ENCODE results near the gene P2RY8. TPM values are rescaled to one million over a fixed set of nuclear protein-coding genes. Genes with fewer than 3 reads are reported as not detected.
"Not testable (repeated sequence)": the region's sequence is repeated elsewhere in the genome, so short reads cannot be mapped to it uniquely, and the experiment has no call there.

The P2RY8 gene
- total RNA-seq, 1 donor from 2014 or later, result 19.5 TPM

- no peak overlapping the region for H3K27ac Mint-ChIP-seq
- peaks cover 77% of the 10 kb centered on the region for H3K36me3 Mint-ChIP-seq (ENCODE audit: low read depth)
- DNase-seq, result peak; percentile 51
- peaks cover 33% of the 10 kb centered on the region for H3K9me3 Mint-ChIP-seq
- no peaks in the 10 kb centered on the region for H3K27me3 Mint-ChIP-seq
- intact Hi-C loops (cut with micrococcal nuclease), result no loop called here
- no peak overlapping the region for H3K4me3 Mint-ChIP-seq
- no peaks in the 10 kb centered on the region for H3K4me1 Mint-ChIP-seq
Measured at GRCh38 chrX:1443496-1444075, 93.4 kb downstream of the P2RY8 start.

GRCh38 chrX:1442724-1443367 is 94.1 kb downstream of the P2RY8 start:
- no peaks in the 10 kb centered on the region for H3K27me3 Mint-ChIP-seq
- DNase-seq, result no peak
- intact Hi-C loops (cut with micrococcal nuclease), result no loop called here
- H3K9me3 Mint-ChIP-seq, result peaks cover 26% of the 10 kb centered on the region
- H3K36me3 Mint-ChIP-seq (ENCODE audit: low read depth), result peaks cover 77% of the 10 kb centered on the region
- no peak overlapping the region for H3K27ac Mint-ChIP-seq
- no peak overlapping the region for H3K4me3 Mint-ChIP-seq
- no peaks in the 10 kb centered on the region for H3K4me1 Mint-ChIP-seq

GRCh38 chrX:1442016-1442665 is 94.8 kb downstream of the P2RY8 start:
- Mint-ChIP-seq H3K9me3 (peaks cover 21% of the 10 kb centered on the region), H3K27ac (no peak overlapping the region)

GRCh38 chrX:1440506-1440905 is 96.5 kb downstream of the P2RY8 start:
- H3K9me3 Mint-ChIP-seq, result peaks cover 16% of the 10 kb centered on the region
- H3K27me3 Mint-ChIP-seq, result no peaks in the 10 kb centered on the region
- intact Hi-C loops (cut with micrococcal nuclease), result no loop called here
- H3K4me1 Mint-ChIP-seq, result no peaks in the 10 kb centered on the region
- no peak overlapping the region for H3K27ac Mint-ChIP-seq
- peaks cover 75% of the 10 kb centered on the region for H3K36me3 Mint-ChIP-seq (ENCODE audit: low read depth)
- no peak overlapping the region for H3K4me3 Mint-ChIP-seq
- peak; percentile 34 for DNase-seq

More at GRCh38 chrX:1442016-1442665, 94.8 kb downstream of the P2RY8 start:
- intact Hi-C loops (cut with micrococcal nuclease), result no loop called here
- Mint-ChIP-seq H3K27me3 (no peaks in the 10 kb centered on the region), H3K36me3 (ENCODE audit: low read depth) (peaks cover 77% of the 10 kb centered on the region), H3K4me1 (no peaks in the 10 kb centered on the region), H3K4me3 (no peak overlapping the region)
- peak; percentile 51 for DNase-seq

GRCh38 chrX:1435241-1435895 is 101.6 kb downstream of the P2RY8 start:
- no peaks in the 10 kb centered on the region for H3K4me1 Mint-ChIP-seq
- H3K4me3 Mint-ChIP-seq, result no peak overlapping the region
- peak; percentile 55 for DNase-seq
- intact Hi-C loops (cut with micrococcal nuclease), result no loop called here
- H3K36me3 Mint-ChIP-seq (ENCODE audit: low read depth), result peaks cover 53% of the 10 kb centered on the region
- no peaks in the 10 kb centered on the region for H3K27me3 Mint-ChIP-seq
- H3K27ac Mint-ChIP-seq, result no peak overlapping the region
- peaks cover 4% of the 10 kb centered on the region for H3K9me3 Mint-ChIP-seq

- H3K27me3 Mint-ChIP-seq, result no peaks in the 10 kb centered on the region
- peak; percentile 53 for DNase-seq
Measured at GRCh38 chrX:1434871-1435240, 102.1 kb downstream of the P2RY8 start.

GRCh38 chrX:1433646-1434357 is 103.2 kb downstream of the P2RY8 start:
- Mint-ChIP-seq H3K9me3 (peaks cover 4% of the 10 kb centered on the region), H3K36me3 (ENCODE audit: low read depth) (peaks cover 45% of the 10 kb centered on the region), H3K4me1 (no peaks in the 10 kb centered on the region), H3K27ac (no peak overlapping the region), H3K27me3 (no peaks in the 10 kb centered on the region), H3K4me3 (no peak overlapping the region)
- intact Hi-C loops (cut with micrococcal nuclease), result no loop called here
- peak; percentile 54 for DNase-seq

More at GRCh38 chrX:1434871-1435240, 102.1 kb downstream of the P2RY8 start:
- intact Hi-C loops (cut with micrococcal nuclease), result no loop called here
- H3K36me3 Mint-ChIP-seq (ENCODE audit: low read depth), result peaks cover 52% of the 10 kb centered on the region
- H3K27ac Mint-ChIP-seq, result no peak overlapping the region
- H3K4me3 Mint-ChIP-seq, result no peak overlapping the region
- H3K9me3 Mint-ChIP-seq, result peaks cover 4% of the 10 kb centered on the region
- H3K4me1 Mint-ChIP-seq, result no peaks in the 10 kb centered on the region

GRCh38 chrX:1430451-1430850 is 106.5 kb downstream of the P2RY8 start:
- H3K27me3 Mint-ChIP-seq, result no peaks in the 10 kb centered on the region
- DNase-seq, result no peak
- H3K4me3 Mint-ChIP-seq, result no peak overlapping the region
- intact Hi-C loops (cut with micrococcal nuclease), result no loop called here
- H3K9me3 Mint-ChIP-seq, result no peaks in the 10 kb centered on the region
- H3K36me3 Mint-ChIP-seq (ENCODE audit: low read depth), result peaks cover 38% of the 10 kb centered on the region
- H3K27ac Mint-ChIP-seq, result no peak overlapping the region
- no peaks in the 10 kb centered on the region for H3K4me1 Mint-ChIP-seq

- H3K36me3 Mint-ChIP-seq (ENCODE audit: low read depth), result peaks cover 56% of the 10 kb centered on the region
- H3K9me3 Mint-ChIP-seq, result peaks cover 21% of the 10 kb centered on the region
- H3K4me3 Mint-ChIP-seq, result no peak overlapping the region
- no peak for DNase-seq
- H3K4me1 Mint-ChIP-seq, result no peaks in the 10 kb centered on the region
- no peak overlapping the region for H3K27ac Mint-ChIP-seq
- intact Hi-C loops (cut with micrococcal nuclease), result no loop called here
- no peaks in the 10 kb centered on the region for H3K27me3 Mint-ChIP-seq
Measured at GRCh38 chrX:1427756-1428155, 109.2 kb downstream of the P2RY8 start.

GRCh38 chrX:1426321-1426720 is 110.7 kb downstream of the P2RY8 start:
- H3K4me1 Mint-ChIP-seq; H3K27ac Mint-ChIP-seq; H3K27me3 Mint-ChIP-seq; H3K4me3 Mint-ChIP-seq; DNase-seq; intact Hi-C loops (cut with micrococcal nuclease): not testable (repeated sequence)
- H3K9me3 Mint-ChIP-seq, result peaks cover 25% of the 10 kb centered on the region
- peaks cover 67% of the 10 kb centered on the region for H3K36me3 Mint-ChIP-seq (ENCODE audit: low read depth)

- Mint-ChIP-seq H3K9me3 (peaks cover 25% of the 10 kb centered on the region), H3K4me3 (no peak overlapping the region), H3K27me3 (no peaks in the 10 kb centered on the region), H3K36me3 (ENCODE audit: low read depth) (peaks cover 74% of the 10 kb centered on the region), H3K4me1 (no peaks in the 10 kb centered on the region), H3K27ac (no peak overlapping the region)
- DNase-seq, result no peak
- intact Hi-C loops (cut with micrococcal nuclease), result no loop called here
Measured at GRCh38 chrX:1425381-1425780, 111.6 kb downstream of the P2RY8 start.

- Mint-ChIP-seq H3K27ac (no peak overlapping the region), H3K36me3 (ENCODE audit: low read depth) (peaks cover 79% of the 10 kb centered on the region), H3K4me1 (no peaks in the 10 kb centered on the region), H3K9me3 (peaks cover 25% of the 10 kb centered on the region), H3K27me3 (no peaks in the 10 kb centered on the region), H3K4me3 (no peak overlapping the region)
- intact Hi-C loops (cut with micrococcal nuclease), result no loop called here
- no peak for DNase-seq
Measured at GRCh38 chrX:1424147-1424851, 112.7 kb downstream of the P2RY8 start.

GRCh38 chrX:1423215-1423614 is 113.8 kb downstream of the P2RY8 start:
- Mint-ChIP-seq H3K9me3 (peaks cover 25% of the 10 kb centered on the region), H3K27ac (no peak overlapping the region), H3K27me3 (no peaks in the 10 kb centered on the region), H3K36me3 (ENCODE audit: low read depth) (peaks cover 80% of the 10 kb centered on the region), H3K4me1 (no peaks in the 10 kb centered on the region), H3K4me3 (no peak overlapping the region)
- no peak for DNase-seq
- intact Hi-C loops (cut with micrococcal nuclease), result no loop called here
